KMS-11 (cell line): ENCODE measurements around the gene ITIH4.
A peak's percentile ranks its signal among the peaks of the same experiment; 100 is the strongest.

ENCODE experiments used
- H2AFZ ChIP-seq: fragments of 200-600 bp; sonication (generic); 2 replicates; pipeline ENCODE4 v1.6.1; 2016; ENCODE audit warnings: antibody characterized with exemption, mixed run types, low read depth
- H3K27ac ChIP-seq: fragments of 200-600 bp; sonication (generic); 2 replicates; pipeline ENCODE4 v1.6.1; 2016; ENCODE audit warnings: mild to moderate bottlenecking, mixed run types
- H3K27me3 ChIP-seq: fragments of 200-600 bp; sonication (generic); 2 replicates; pipeline ENCODE4 v1.6.1; 2017; ENCODE audit warnings: mild to moderate bottlenecking, low read depth, mixed run types, moderate library complexity; ENCODE audit not compliant: insufficient read depth
- H3K36me3 ChIP-seq: fragments of 200-600 bp; sonication (generic); 2 replicates; pipeline ENCODE4 v1.6.1; 2017; ENCODE audit warnings: mild to moderate bottlenecking, mixed run types; ENCODE audit not compliant: insufficient read depth
- H3K4me1 ChIP-seq: fragments of 200-600 bp; sonication (generic); 2 replicates; pipeline ENCODE4 v1.6.1; 2016; ENCODE audit warnings: mild to moderate bottlenecking, low read depth, mixed run types; ENCODE audit not compliant: poor library complexity, severe bottlenecking
- H3K4me2 ChIP-seq: fragments of 200-600 bp; sonication (generic); 2 replicates; pipeline ENCODE4 v1.7.0; 2016; ENCODE audit warnings: mild to moderate bottlenecking, mixed run types
- H3K4me3 ChIP-seq: fragments of 200-600 bp; sonication (generic); IDR thresholded peaks from 2 replicates; pipeline ENCODE4 v1.6.1; 2017; ENCODE audit warnings: low read depth, low read length, mixed read lengths; ENCODE audit not compliant: insufficient read depth
- H3K79me2 ChIP-seq: fragments of 200-600 bp; sonication (generic); 2 replicates; pipeline ENCODE4 v1.6.1; 2016; ENCODE audit warnings: low read depth, mixed run types; ENCODE audit not compliant: insufficient read depth
- H3K9ac ChIP-seq: fragments of 200-600 bp; sonication (generic); 2 replicates; pipeline ENCODE4 v1.6.1; 2016; ENCODE audit warnings: mild to moderate bottlenecking, mixed run types
- H4K20me1 ChIP-seq: fragments of 200-600 bp; sonication (generic); 2 replicates; pipeline ENCODE4 v1.6.1; 2016; ENCODE audit warnings: mild to moderate bottlenecking, mixed run types; ENCODE audit not compliant: insufficient read depth
- CTCF ChIP-seq: fragments of 200-600 bp; sonication (generic); conservative IDR thresholded peaks from 2 replicates; pipeline ENCODE4 v1.6.1; 2017; ENCODE audit warnings: low read depth, mild to moderate bottlenecking, antibody characterized with exemption, low read length, moderate library complexity, mixed read lengths

Gene ITIH4

DNA sequence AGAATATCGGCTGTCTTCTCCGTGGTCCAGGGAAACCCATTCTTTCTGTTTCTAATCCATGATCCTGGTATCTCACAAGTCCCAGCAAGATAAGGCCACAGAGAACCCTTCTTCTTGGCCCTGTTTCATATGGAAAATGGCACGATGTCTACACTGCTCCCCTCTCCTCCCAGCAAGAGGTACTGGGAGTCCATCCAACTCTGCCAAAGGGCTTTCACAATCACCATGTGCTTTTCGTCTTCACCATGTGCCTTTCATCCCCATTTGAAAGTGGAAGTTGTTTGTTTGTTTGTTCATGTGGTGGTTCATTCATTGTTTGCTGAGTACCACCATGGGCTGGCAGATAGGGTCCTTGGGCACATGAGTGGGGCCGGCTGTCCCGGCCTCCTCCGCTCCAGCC is 30.4 kb downstream of the ITIH4 start:
- Histone ChIP-seq H3K9ac (no peak overlapping the region), H3K4me3 (no peak overlapping the region), H3K36me3 (no peaks in the 10 kb centered on the region), H3K4me2 (no peak overlapping the region), H4K20me1 (no peaks in the 10 kb centered on the region), H2AFZ (no peak overlapping the region), H3K27ac (no peak overlapping the region), H3K79me2 (no peaks in the 10 kb centered on the region), H3K27me3 (no peaks in the 10 kb centered on the region), H3K4me1 (no peaks in the 10 kb centered on the region)
- TF ChIP-seq CTCF, result no peak

- H3K4me3 ChIP-seq, result no peak overlapping the region
- H3K27me3 ChIP-seq, result no peaks in the 10 kb centered on the region
- H2AFZ ChIP-seq, result no peak overlapping the region
- no peaks in the 10 kb centered on the region for H3K36me3 ChIP-seq
- no peaks in the 10 kb centered on the region for H4K20me1 ChIP-seq
- no peak overlapping the region for H3K9ac ChIP-seq
- TF ChIP-seq CTCF, result peak; percentile 52; the same call in 1 of the 2 replicates
- no peak overlapping the region for H3K27ac ChIP-seq
- H3K79me2 ChIP-seq, result no peaks in the 10 kb centered on the region
- H3K4me2 ChIP-seq, result no peak overlapping the region
- no peaks in the 10 kb centered on the region for H3K4me1 ChIP-seq
Measured at GRCh38 chr3:52798978-52799476, 31.4 kb downstream of the ITIH4 start.

GRCh38 chr3:52798376-52798977 is 32.0 kb downstream of the ITIH4 start:
- H2AFZ ChIP-seq, result no peak overlapping the region
- H3K4me2 ChIP-seq, result no peak overlapping the region

GRCh38 chr3:52796411-52796810 is 34.1 kb downstream of the ITIH4 start:
- Histone ChIP-seq H4K20me1 (no peaks in the 10 kb centered on the region), H3K27ac (no peak overlapping the region), H3K4me1 (no peaks in the 10 kb centered on the region), H3K9ac (no peak overlapping the region), H3K36me3 (no peaks in the 10 kb centered on the region), H3K79me2 (no peaks in the 10 kb centered on the region), H3K4me2 (no peak overlapping the region), H2AFZ (no peak overlapping the region), H3K27me3 (no peaks in the 10 kb centered on the region), H3K4me3 (no peak overlapping the region)
- TF ChIP-seq CTCF, result no peak

More at GRCh38 chr3:52798376-52798977, 32.0 kb downstream of the ITIH4 start:
- H4K20me1 ChIP-seq, result no peaks in the 10 kb centered on the region
- H3K27me3 ChIP-seq, result no peaks in the 10 kb centered on the region
- H3K27ac ChIP-seq, result no peak overlapping the region
- no peak for TF ChIP-seq CTCF
- no peaks in the 10 kb centered on the region for H3K36me3 ChIP-seq
- H3K79me2 ChIP-seq, result no peaks in the 10 kb centered on the region
- no peak overlapping the region for H3K9ac ChIP-seq
- H3K4me3 ChIP-seq, result no peak overlapping the region
- H3K4me1 ChIP-seq, result no peaks in the 10 kb centered on the region
